Omental fat pad (tissue), 4 donors: ENCODE data around the gene VASH2. TPM values are rescaled to one million over a fixed set of nuclear protein-coding genes. Genes with fewer than 3 reads are reported as not detected.
"Not testable (repeated sequence)": the region's sequence is repeated elsewhere in the genome, so short reads cannot be mapped to it uniquely, and the experiment has no call there.

Experiments
- ATAC-seq: fragments of 150-250 bp; one replicate; pipeline ENCODE4 v1.9.1; 2016; ENCODE audit warnings: mild to moderate bottlenecking, moderate library complexity; ENCODE audit not compliant: low FRiP score
- DNase-seq: peaks from one replicate; pipeline ENCODE4 v3.0.0-alpha.2; 2019; ENCODE audit warnings: low spot score
- CTCF ChIP-seq, 3 donors: fragments of 450-650 bp; IDR thresholded peaks; one replicate each; pipeline ENCODE4 v1.5.1; 2016 to 2017; ENCODE audit warnings: antibody characterized with exemption in 3 of 3, mild to moderate bottlenecking in 3 of 3, moderate library complexity in 2 of 3
- total RNA-seq, 4 donors: library from RNA; depleted of rRNA; stranded (reverse); fragments of >200 nt; gene quantifications; one replicate each; pipeline ENCODE4 v1.1.0, GENCODE V29; 2016

Gene VASH2
- total RNA-seq, 4 donors from 2014 or later = 0.31 to 7.6 (median 1.2) TPM

GRCh38 chr1:212990276-212990675 lies 39.9 kb downstream of the VASH2 start:
- no peak for TF ChIP-seq CTCF (IDR thresholded peaks at IDR 0.05)
- ATAC-seq = no peak
- DNase-seq = no peak

- not testable (repeated sequence) for ATAC-seq, DNase-seq
Measured at GRCh38 chr1:212993960-212994359, 43.6 kb downstream of the VASH2 start.

- ATAC-seq (no peak), DNase-seq (no peak)
- no peak for TF ChIP-seq CTCF (IDR thresholded peaks at IDR 0.05)
Measured at GRCh38 chr1:212994926-212995325, 44.6 kb downstream of the VASH2 start.

- TF ChIP-seq CTCF (IDR thresholded peaks at IDR 0.05) = no peak
- ATAC-seq (no peak), DNase-seq (no peak)
Measured at GRCh38 chr1:213003256-213003655, 52.9 kb downstream of the VASH2 start.

- no peak for TF ChIP-seq CTCF (IDR thresholded peaks at IDR 0.05)
- ATAC-seq (no peak), DNase-seq (no peak)
Measured at GRCh38 chr1:213008564-213008963, 58.2 kb downstream of the VASH2 start.

GRCh38 chr1:213014642-213015041 lies 64.3 kb downstream of the VASH2 start:
- ATAC-seq (peak; percentile 3), DNase-seq (no peak)
- no peak for TF ChIP-seq CTCF (IDR thresholded peaks at IDR 0.05)

GRCh38 chr1:213015099-213016050 lies 65.0 kb downstream of the VASH2 start, which contains the start of gene ANGEL2:
Gene ANGEL2, minus strand, starts transcription at chr1:213015867. Its CDS starts 196 bp downstream, at chr1:213015671.
- TF ChIP-seq CTCF (IDR thresholded peaks at IDR 0.05) = no peak
- ATAC-seq = peak; percentile 97
- DNase-seq = peak; percentile 79
